Vagina (tissue), 2 donors: ENCODE results near the gene LHFPL2. TPM values are rescaled to one million over a fixed set of nuclear protein-coding genes. Genes with fewer than 3 reads are reported as not detected.

Experiments used
- DNase-seq, 2 donors: peaks; one replicate each; pipeline ENCODE4 v3.0.0-alpha.2; 2017; ENCODE audit errors: extremely low spot score in 2 of 2
- H3K27ac ChIP-seq: fragments of 200-600 bp; sonication (generic); one replicate; pipeline ENCODE4 v1.5.1; 2019
- H3K27me3 ChIP-seq: fragments of 200-600 bp; sonication (generic); one replicate; pipeline ENCODE4 v1.5.1; 2019
- H3K36me3 ChIP-seq, 2 donors: fragments of 200-600 bp; sonication (generic); one replicate each; pipeline ENCODE4 v1.5.1; 2017 to 2019
- H3K4me1 ChIP-seq: fragments of 200-600 bp; sonication (generic); one replicate; pipeline ENCODE4 v1.5.1; 2019
- H3K4me3 ChIP-seq, 2 donors: fragments of 200-600 bp; sonication (generic); 1 replicate in 1 of 2; 2 replicates in 1 of 2; pipeline ENCODE4 v1.5.1; 2016 to 2019
- H3K9me3 ChIP-seq: fragments of 200-600 bp; sonication (generic); one replicate; pipeline ENCODE4 v1.5.1; 2019
- POLR2A ChIP-seq, 2 donors: fragments of 450-650 bp; IDR thresholded peaks; one replicate each; pipeline ENCODE4 v1.6.1; 2017; ENCODE audit warnings: antibody characterized with exemption in 2 of 2, mild to moderate bottlenecking in 2 of 2, moderate library complexity in 2 of 2
- POLR2AphosphoS5 ChIP-seq, 2 donors: sonication (generic); formaldehyde crosslinking; IDR thresholded peaks; one replicate each; pipeline ENCODE4 v1.9.0; 2017; ENCODE audit warnings: antibody characterized with exemption in 2 of 2, mild to moderate bottlenecking in 2 of 2, low read depth in 1 of 2; ENCODE audit not compliant: insufficient read depth in 1 of 2
- intact Hi-C: fragments of 100-400 bp; cut with DNase I; formaldehyde crosslinking; loops from one replicate; pipeline ENCODE4 v1.15.1; 2023
- total RNA-seq: library from RNA; depleted of rRNA; stranded (reverse); fragments of >200 nt; gene quantifications from one replicate; pipeline ENCODE4 v1.2.3, GENCODE V29; 2016
- TF ChIP-seq, protein P1 (sequence below), 3 experiments: fragments of 450-650 bp in 2 of 3; fragments of 200-600 bp in 1 of 3; sonication (generic) in 1 of 3; IDR thresholded peaks; one replicate each; pipeline ENCODE4 v1.5.1; 2017 to 2019; ENCODE audit warnings: antibody characterized with exemption in 3 of 3, mild to moderate bottlenecking in 2 of 3, moderate library complexity in 2 of 3

LHFPL2 gene
- total RNA-seq, 1 donor from 2014 or later = 24.8 TPM

DNA sequence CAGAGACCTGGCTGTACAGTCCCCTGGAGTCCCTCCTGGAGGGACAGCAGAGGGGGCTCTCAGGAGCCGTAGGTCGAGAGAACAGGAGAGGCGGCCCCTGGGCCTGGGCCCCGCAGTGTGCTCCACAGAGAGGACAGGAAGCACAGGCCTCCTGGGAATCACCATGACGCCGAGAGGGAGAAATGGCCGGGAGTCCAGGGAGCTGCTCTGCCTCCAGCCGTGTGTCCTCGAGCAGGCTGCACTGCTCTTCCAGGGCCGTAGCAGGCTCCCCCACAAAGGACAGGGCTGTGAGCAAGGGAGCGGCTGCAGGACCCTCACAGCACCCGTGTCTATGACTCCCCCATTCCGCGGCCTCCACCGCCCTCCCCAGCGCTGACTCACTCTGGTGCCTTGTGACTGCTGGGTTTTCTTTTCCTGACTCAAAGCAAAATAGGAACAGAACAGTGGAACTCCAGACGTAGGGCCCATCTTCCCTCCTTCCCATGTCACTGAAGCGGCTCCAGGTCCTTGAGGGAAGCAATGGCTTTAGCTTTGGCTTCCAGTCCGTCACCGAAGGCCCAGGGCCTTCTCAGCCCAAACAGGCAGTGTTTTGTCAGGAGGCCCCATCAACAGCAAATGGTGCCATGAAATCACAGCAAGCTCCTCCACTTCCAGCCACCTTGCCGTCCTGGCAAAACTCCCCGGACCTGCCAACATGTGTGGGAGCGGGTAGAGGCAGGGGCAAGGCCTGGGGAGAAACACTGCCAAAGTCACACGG, 114.2 kb downstream of the LHFPL2 start:
- no peaks in the 10 kb centered on the region for H3K36me3 ChIP-seq
- H3K9me3 ChIP-seq = no peaks in the 10 kb centered on the region
- H3K27me3 ChIP-seq = no peaks in the 10 kb centered on the region
- H3K4me1 ChIP-seq = peaks cover 8% of the 10 kb centered on the region
- H3K27ac ChIP-seq = peak overlapping the region; percentile 84
- no peak for DNase-seq
- TF ChIP-seq, protein P1, sequence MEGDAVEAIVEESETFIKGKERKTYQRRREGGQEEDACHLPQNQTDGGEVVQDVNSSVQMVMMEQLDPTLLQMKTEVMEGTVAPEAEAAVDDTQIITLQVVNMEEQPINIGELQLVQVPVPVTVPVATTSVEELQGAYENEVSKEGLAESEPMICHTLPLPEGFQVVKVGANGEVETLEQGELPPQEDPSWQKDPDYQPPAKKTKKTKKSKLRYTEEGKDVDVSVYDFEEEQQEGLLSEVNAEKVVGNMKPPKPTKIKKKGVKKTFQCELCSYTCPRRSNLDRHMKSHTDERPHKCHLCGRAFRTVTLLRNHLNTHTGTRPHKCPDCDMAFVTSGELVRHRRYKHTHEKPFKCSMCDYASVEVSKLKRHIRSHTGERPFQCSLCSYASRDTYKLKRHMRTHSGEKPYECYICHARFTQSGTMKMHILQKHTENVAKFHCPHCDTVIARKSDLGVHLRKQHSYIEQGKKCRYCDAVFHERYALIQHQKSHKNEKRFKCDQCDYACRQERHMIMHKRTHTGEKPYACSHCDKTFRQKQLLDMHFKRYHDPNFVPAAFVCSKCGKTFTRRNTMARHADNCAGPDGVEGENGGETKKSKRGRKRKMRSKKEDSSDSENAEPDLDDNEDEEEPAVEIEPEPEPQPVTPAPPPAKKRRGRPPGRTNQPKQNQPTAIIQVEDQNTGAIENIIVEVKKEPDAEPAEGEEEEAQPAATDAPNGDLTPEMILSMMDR (IDR thresholded peaks at IDR 0.05) = no peak
- TF ChIP-seq POLR2AphosphoS5 (IDR thresholded peaks at IDR 0.05; ENCODE audit: insufficient read depth in 1 of 2, low read depth in 1 of 2) = peak; percentile 36 to 78
- H3K4me3 ChIP-seq = peak overlapping the region in 1 of 2 donors; percentile 2
- intact Hi-C loops = no loop called here

- H3K4me3 ChIP-seq = no peak overlapping the region
- TF ChIP-seq POLR2A (IDR thresholded peaks at IDR 0.05) (no peak), POLR2AphosphoS5 (IDR thresholded peaks at IDR 0.05; ENCODE audit: insufficient read depth in 1 of 2, low read depth in 1 of 2) (no peak)
- TF ChIP-seq, protein P1 (IDR thresholded peaks at IDR 0.05) = peak in 1 of 3 experiments; percentile 11
- no peaks in the 10 kb centered on the region for H3K9me3 ChIP-seq
- no peak for DNase-seq
- no peaks in the 10 kb centered on the region for H3K27me3 ChIP-seq
- no peaks in the 10 kb centered on the region for H3K36me3 ChIP-seq
- intact Hi-C loops = no loop called here
- peaks cover 9% of the 10 kb centered on the region for H3K4me1 ChIP-seq
- peak overlapping the region; percentile 84 for H3K27ac ChIP-seq
These were observed 115.2 kb downstream of the LHFPL2 start for GRCh38 chr5:78533356-78533755.

- no peaks in the 10 kb centered on the region for H3K36me3 ChIP-seq
- DNase-seq = no peak
- H3K4me1 ChIP-seq = peaks cover 25% of the 10 kb centered on the region
- H3K9me3 ChIP-seq = no peaks in the 10 kb centered on the region
- intact Hi-C loops = no loop called here
- H3K4me3 ChIP-seq = no peak overlapping the region
- TF ChIP-seq POLR2AphosphoS5 (IDR thresholded peaks at IDR 0.05; ENCODE audit: insufficient read depth in 1 of 2, low read depth in 1 of 2) (no peak), POLR2A (IDR thresholded peaks at IDR 0.05) (no peak)
- TF ChIP-seq, protein P1 (IDR thresholded peaks at IDR 0.05) = no peak
- no peaks in the 10 kb centered on the region for H3K27me3 ChIP-seq
- H3K27ac ChIP-seq = no peak overlapping the region
These were observed 118.1 kb downstream of the LHFPL2 start for GRCh38 chr5:78530342-78531096.

GRCh38 chr5:78527925-78528324, 120.6 kb downstream of the LHFPL2 start:
- Histone ChIP-seq H3K36me3 (no peaks in the 10 kb centered on the region), H3K4me1 (peaks cover 32% of the 10 kb centered on the region), H3K27me3 (no peaks in the 10 kb centered on the region), H3K4me3 (no peak overlapping the region), H3K9me3 (no peaks in the 10 kb centered on the region), H3K27ac (peak overlapping the region; percentile 64)
- DNase-seq = no peak
- intact Hi-C loops = no loop called here
- TF ChIP-seq POLR2A (IDR thresholded peaks at IDR 0.05) (no peak), POLR2AphosphoS5 (IDR thresholded peaks at IDR 0.05; ENCODE audit: insufficient read depth in 1 of 2, low read depth in 1 of 2) (no peak)
- TF ChIP-seq, protein P1 (IDR thresholded peaks at IDR 0.05) = no peak
